Tibial nerve (tissue), 4 donors: Measurements from ENCODE around the gene TMEM181. TPM values are rescaled to one million over a fixed set of nuclear protein-coding genes. Genes with fewer than 3 reads are reported as not detected.

ENCODE experiments used
- DNase-seq, 2 donors: peaks; one replicate each; pipeline ENCODE4 v3.0.0-alpha.2; 2019; ENCODE audit warnings: low spot score in 2 of 2
- H3K27ac ChIP-seq, 4 donors: fragments of 200-600 bp; sonication (generic) in 3 of 4; one replicate each; pipeline ENCODE4 v1.5.1; 2017 to 2019; ENCODE audit warnings: mild to moderate bottlenecking in 1 of 4
- H3K27me3 ChIP-seq, 2 donors: fragments of 200-600 bp; sonication (generic) in 1 of 2; one replicate each; pipeline versions ENCODE4 v1.5.1 to v1.6.0; 2017 to 2019
- H3K36me3 ChIP-seq, 3 donors: fragments of 200-600 bp; sonication (generic); one replicate each; pipeline ENCODE4 v1.5.1; 2018 to 2019
- H3K4me1 ChIP-seq, 4 donors: fragments of 200-600 bp; sonication (generic) in 3 of 4; one replicate each; pipeline ENCODE4 v1.5.1; 2017 to 2019
- H3K4me3 ChIP-seq, 4 donors: fragments of 200-600 bp; sonication (generic) in 3 of 4; one replicate each; pipeline ENCODE4 v1.5.1; 2017 to 2019; ENCODE audit warnings: mild to moderate bottlenecking in 1 of 4, moderate library complexity in 1 of 4
- H3K9me3 ChIP-seq, 4 donors: fragments of 200-600 bp; sonication (generic) in 3 of 4; one replicate each; pipeline ENCODE4 v1.5.1; 2017 to 2019
- EP300 ChIP-seq, 2 donors: sonication (generic); formaldehyde crosslinking; IDR thresholded peaks; one replicate each; pipeline ENCODE4 v1.6.1; 2017; ENCODE audit warnings: antibody characterized with exemption in 2 of 2, mild to moderate bottlenecking in 1 of 2
- POLR2A ChIP-seq, 2 donors: fragments of 450-650 bp; IDR thresholded peaks; one replicate each; pipeline ENCODE4 v1.6.1; 2017; ENCODE audit warnings: antibody characterized with exemption in 2 of 2, mild to moderate bottlenecking in 2 of 2, moderate library complexity in 2 of 2
- WGBS, 2 donors: methylation state at CpG; one replicate each; pipeline ENCODE4 v1.1.5; 2018; 5-methylcytosine and 5-hydroxymethylcytosine counted together
- total RNA-seq, 4 donors: library from RNA; depleted of rRNA; stranded (reverse); fragments of >200 nt; gene quantifications; one replicate each; pipeline ENCODE4 v1.1.0, GENCODE V29; 2016
- TF ChIP-seq, protein P1 (sequence below), 5 experiments: fragments of 200-600 bp in 3 of 5; fragments of 450-650 bp in 2 of 5; sonication (generic) in 3 of 5; IDR thresholded peaks; one replicate each; pipeline ENCODE4 v1.5.1; 2016 to 2019; ENCODE audit warnings: antibody characterized with exemption in 5 of 5, mild to moderate bottlenecking in 3 of 5, moderate library complexity in 2 of 5

Gene TMEM181
- total RNA-seq, 4 donors from 2014 or later = 14.1 to 19.0 (median 17.8) TPM

DNA sequence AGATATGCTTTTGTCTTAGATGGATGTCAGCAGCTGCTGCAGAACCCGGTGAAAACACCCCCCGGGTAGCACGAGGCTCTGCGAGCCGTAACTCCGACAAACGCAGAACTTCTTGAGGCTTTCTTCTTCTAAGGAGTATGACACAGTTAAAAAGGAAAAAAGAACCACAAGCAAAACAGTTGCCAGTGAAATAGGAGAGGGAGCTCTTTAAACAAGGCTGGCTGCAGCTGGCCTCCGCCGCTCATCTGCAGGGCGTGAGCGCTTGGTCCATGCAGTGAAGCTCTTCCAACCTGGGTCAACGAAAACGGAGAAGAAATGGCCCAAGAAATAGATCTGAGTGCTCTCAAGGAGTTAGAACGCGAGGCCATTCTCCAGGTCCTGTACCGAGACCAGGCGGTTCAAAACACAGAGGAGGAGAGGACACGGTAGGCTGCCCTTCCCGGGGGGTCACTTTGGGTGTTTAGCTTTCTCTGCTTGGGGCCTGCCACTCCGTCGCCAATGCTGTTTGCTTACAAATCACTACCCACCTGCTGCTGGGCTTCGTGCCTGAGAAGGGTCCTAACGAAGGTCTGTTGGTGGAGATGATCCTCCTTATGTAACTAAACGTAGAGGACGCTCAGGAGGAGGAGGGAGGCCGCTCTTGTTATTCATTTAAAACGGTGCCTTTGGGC is 103.2 kb downstream of the TMEM181 start:
- TF ChIP-seq, protein P1, sequence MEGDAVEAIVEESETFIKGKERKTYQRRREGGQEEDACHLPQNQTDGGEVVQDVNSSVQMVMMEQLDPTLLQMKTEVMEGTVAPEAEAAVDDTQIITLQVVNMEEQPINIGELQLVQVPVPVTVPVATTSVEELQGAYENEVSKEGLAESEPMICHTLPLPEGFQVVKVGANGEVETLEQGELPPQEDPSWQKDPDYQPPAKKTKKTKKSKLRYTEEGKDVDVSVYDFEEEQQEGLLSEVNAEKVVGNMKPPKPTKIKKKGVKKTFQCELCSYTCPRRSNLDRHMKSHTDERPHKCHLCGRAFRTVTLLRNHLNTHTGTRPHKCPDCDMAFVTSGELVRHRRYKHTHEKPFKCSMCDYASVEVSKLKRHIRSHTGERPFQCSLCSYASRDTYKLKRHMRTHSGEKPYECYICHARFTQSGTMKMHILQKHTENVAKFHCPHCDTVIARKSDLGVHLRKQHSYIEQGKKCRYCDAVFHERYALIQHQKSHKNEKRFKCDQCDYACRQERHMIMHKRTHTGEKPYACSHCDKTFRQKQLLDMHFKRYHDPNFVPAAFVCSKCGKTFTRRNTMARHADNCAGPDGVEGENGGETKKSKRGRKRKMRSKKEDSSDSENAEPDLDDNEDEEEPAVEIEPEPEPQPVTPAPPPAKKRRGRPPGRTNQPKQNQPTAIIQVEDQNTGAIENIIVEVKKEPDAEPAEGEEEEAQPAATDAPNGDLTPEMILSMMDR (IDR thresholded peaks at IDR 0.05) = no peak
- TF ChIP-seq EP300 (IDR thresholded peaks at IDR 0.05) = peak in 1 of 2 donors; percentile 10
- no peak for DNase-seq
- H3K4me1 ChIP-seq = peaks cover 0 to 14% (median 0%) of the 10 kb centered on the region in 4 donors
- H3K9me3 ChIP-seq = no peaks in the 10 kb centered on the region
- peak overlapping the region in 1 of 4 donors; percentile 8 for H3K4me3 ChIP-seq
- peaks cover 0 to 15% of the 10 kb centered on the region in 2 donors for H3K27me3 ChIP-seq
- no peak overlapping the region for H3K27ac ChIP-seq
- H3K36me3 ChIP-seq = no peaks in the 10 kb centered on the region
- WGBS, 2 donors = 46 to 47% methylated on average over 27 of the region's 27 CpGs

DNA sequence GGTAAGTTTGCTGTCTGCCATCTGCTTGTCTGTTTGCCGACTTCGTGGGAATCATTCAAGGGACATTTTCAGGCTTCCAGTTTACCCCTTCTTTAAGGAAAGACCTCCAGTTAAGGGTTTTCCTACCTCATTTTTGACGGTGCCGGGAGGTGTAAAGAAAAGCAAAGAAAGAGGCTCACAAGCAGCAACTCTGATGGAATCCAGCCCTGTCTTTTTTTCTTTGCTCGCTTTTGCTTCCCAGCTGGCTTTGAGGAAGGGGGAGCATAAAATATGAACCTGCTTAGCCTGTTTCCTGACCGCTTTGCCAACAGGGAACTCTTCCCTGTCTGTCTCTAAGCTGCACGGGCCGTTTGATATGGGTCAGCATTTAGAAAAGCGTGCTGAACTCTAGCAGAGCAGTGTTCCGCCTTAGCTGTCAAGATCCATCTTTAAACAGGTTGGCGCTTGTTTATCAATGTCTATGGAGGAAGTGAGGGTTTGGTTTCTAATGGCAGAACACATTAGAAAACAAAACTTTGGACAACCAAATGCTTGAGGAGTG is 103.8 kb downstream of the TMEM181 start:
- Histone ChIP-seq H3K27me3 (peaks cover 0 to 15% of the 10 kb centered on the region in 2 donors), H3K27ac (no peak overlapping the region), H3K4me1 (peaks cover 0 to 15% (median 0%) of the 10 kb centered on the region in 4 donors), H3K4me3 (peak overlapping the region in 1 of 4 donors; percentile 8), H3K36me3 (no peaks in the 10 kb centered on the region), H3K9me3 (no peaks in the 10 kb centered on the region)
- no peak for DNase-seq
- no peak for TF ChIP-seq EP300 (IDR thresholded peaks at IDR 0.05)
- TF ChIP-seq, protein P1 (IDR thresholded peaks at IDR 0.05) = no peak
- WGBS, 2 donors = 56% methylated on average over 11 of the region's 11 CpGs

- H3K9me3 ChIP-seq = no peaks in the 10 kb centered on the region
- H3K4me3 ChIP-seq = no peak overlapping the region
- peaks cover 0 to 14% (median 0%) of the 10 kb centered on the region in 4 donors for H3K4me1 ChIP-seq
- WGBS, 2 donors = 93 to 96% methylated on average over 18 of the region's 18 CpGs
- H3K27ac ChIP-seq = no peak overlapping the region
- no peaks in the 10 kb centered on the region for H3K36me3 ChIP-seq
- TF ChIP-seq, protein P1 (IDR thresholded peaks at IDR 0.05) = no peak
- TF ChIP-seq EP300 (IDR thresholded peaks at IDR 0.05) (no peak), POLR2A (IDR thresholded peaks at IDR 0.05) (no peak)
- H3K27me3 ChIP-seq = peaks cover 0 to 15% of the 10 kb centered on the region in 2 donors
- DNase-seq = no peak
Observed at GRCh38 chr6:158665332-158665731, 105.4 kb downstream of the TMEM181 start.

- peaks cover 0 to 14% (median 0%) of the 10 kb centered on the region in 4 donors for H3K4me1 ChIP-seq
- DNase-seq = peak in 1 of 2 donors; percentile 38
- peak; percentile 36 to 83 for TF ChIP-seq EP300 (IDR thresholded peaks at IDR 0.05)
- TF ChIP-seq, protein P1 (IDR thresholded peaks at IDR 0.05) = no peak
- no peaks in the 10 kb centered on the region for H3K36me3 ChIP-seq
- no peaks in the 10 kb centered on the region for H3K9me3 ChIP-seq
- 73 to 75% methylated on average over 14 of the region's 14 CpGs for WGBS, 2 donors
- no peak overlapping the region for H3K4me3 ChIP-seq
- peaks cover 0 to 15% of the 10 kb centered on the region in 2 donors for H3K27me3 ChIP-seq
- H3K27ac ChIP-seq = peak overlapping the region in 1 of 4 donors; percentile 45
Observed at GRCh38 chr6:158666628-158667359, 106.9 kb downstream of the TMEM181 start.
